GM19455 (cell line): ENCODE results near the gene PPARGC1A.
A peak's percentile ranks its signal among the peaks of the same experiment; 100 is the strongest.

Experiments used
- ATAC-seq: cut with Tn5 transposase; IDR thresholded peaks from one replicate; pipeline ENCODE4 v1.9.1; 2021; ENCODE audit not compliant: unreplicated experiment

PPARGC1A gene

DNA sequence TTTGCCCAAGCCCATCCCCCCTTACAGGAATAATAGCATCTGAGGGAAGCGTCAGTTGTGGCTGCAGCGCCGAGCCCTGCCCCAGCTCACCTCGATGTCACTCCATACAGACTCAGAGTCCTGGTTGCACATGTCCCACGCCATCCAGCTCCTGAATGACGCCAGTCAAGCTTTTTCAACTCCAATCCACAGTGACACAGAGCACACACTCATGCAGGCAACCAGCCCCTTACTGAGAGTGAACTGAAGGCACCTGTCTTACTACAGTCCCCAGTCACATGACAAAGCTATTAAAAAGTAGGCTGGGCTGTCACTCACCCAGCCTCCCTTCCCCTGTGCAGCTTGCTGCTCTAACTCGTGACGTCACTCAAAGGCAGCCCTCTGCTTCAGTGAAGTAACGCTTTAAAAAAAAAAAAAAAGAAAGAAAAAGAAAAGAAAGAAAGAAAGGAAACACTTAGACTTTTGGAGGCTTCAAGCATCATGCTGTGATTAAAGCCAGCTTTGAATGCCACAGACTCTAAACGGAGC lies at the start of gene PPARGC1A:
Gene PPARGC1A, minus strand, starts transcription at position 234 of the 528 bp plus-strand sequence. Its CDS starts 90 bp downstream, at position 144.
- no peak for ATAC-seq

DNA sequence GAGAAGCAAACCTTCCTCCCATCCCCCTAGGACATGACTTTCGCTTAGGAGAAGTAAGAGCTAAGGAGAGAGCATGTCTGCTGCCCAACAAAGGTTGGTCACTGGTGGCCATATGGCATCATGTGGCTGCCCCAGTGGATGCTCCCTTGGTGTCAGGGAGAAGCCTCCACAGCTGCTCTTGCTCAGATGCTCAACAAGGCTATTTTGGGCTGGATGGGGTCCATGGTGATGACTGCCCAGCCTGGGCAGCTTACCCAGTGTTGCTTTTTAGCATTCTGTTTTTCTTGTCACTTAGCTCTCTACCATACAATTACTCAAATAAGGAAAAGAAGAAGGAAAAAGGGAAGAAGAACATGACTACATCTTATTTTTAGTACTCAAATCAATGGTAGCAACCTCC lies 48.9 kb upstream of the PPARGC1A start:
- no peak for ATAC-seq

GRCh38 chr4:23937173-23937572 lies 47.3 kb upstream of the PPARGC1A start:
- no peak for ATAC-seq

DNA sequence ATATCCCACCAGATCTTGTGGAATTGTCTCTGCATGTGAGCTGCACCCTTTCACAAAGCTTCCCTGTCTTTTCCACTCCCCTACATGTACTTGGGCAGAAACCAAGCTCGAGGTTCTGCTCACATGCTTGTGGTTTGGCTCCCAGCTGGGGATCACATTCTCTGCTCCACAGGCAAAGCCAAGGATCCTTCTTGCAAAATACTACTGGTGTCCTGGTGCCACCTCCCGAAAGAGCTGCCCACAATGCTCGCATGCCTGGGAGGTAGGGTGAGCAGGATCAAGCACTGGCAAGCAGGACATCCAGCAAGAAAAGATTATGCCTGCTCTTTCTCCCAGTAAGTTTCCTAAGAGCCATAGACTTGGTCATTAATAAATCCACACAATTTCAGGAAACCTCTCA lies 45.1 kb upstream of the PPARGC1A start:
- ATAC-seq: no peak

- no peak for ATAC-seq
Measured at GRCh38 chr4:23934223-23934622, 44.4 kb upstream of the PPARGC1A start.

- no peak for ATAC-seq
Measured at GRCh38 chr4:23932901-23933308, 43.1 kb upstream of the PPARGC1A start.

- no peak for ATAC-seq
Measured at GRCh38 chr4:23932186-23932585, 42.3 kb upstream of the PPARGC1A start.

DNA sequence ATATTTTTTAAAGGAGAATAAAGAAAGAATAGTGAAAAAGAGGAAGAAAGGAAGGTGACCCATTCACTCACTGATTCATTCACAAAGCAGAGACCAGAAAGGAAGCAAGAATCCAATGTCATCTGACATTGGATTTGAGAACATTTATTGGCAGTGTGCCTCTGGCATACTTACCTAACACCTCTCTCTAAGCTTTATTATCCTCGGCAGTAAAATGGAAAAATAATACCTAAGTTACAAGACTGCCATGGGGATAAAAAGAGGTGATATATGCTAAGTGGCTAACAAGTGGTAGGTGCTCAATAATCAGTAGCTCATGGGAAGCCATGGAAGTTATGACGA lies 41.6 kb upstream of the PPARGC1A start:
- no peak for ATAC-seq

- ATAC-seq: no peak
Measured at GRCh38 chr4:23930750-23931488, 41.1 kb upstream of the PPARGC1A start.

- ATAC-seq: no peak
Measured at GRCh38 chr4:23929248-23929647, 39.4 kb upstream of the PPARGC1A start.

DNA sequence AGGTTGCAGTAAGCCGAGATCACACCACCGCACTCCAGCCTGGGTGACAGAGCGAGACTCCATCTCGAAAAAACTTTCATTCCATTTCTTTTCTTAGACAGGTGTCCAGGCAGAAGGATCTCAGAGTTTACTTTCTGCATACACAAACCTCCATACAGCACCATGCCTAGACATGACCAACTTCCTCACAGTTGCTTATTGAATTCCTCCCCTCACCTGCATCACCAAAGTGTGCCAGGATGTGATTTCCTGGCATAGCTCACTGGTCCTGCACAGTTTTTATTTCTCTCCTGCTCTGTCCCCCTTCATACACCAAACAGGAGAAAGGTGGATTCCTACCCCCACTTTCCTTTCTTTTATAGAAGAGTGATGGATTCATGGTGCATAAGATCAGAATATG lies 34.7 kb upstream of the PPARGC1A start:
- no peak for ATAC-seq

- no peak for ATAC-seq
Measured at GRCh38 chr4:23923840-23924239, 34.0 kb upstream of the PPARGC1A start.

DNA sequence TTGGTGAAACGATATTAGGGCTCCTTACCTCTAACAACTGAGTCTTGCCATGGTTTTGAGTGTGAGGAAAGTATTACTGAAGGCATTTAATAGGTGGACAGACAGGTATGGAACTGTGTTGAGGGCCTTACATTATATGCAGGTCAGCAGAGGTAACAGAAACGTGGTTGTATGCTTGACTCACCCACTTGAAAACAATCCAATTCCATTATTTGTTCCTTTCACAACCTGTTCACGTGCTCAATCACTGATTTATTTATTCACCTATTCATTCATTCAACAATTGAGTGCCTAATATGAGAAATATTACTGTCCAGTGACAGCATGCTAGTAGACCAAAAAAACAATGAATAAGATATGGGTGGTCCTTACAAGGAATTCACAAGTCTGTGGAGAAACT lies 33.3 kb upstream of the PPARGC1A start:
- no peak for ATAC-seq

DNA sequence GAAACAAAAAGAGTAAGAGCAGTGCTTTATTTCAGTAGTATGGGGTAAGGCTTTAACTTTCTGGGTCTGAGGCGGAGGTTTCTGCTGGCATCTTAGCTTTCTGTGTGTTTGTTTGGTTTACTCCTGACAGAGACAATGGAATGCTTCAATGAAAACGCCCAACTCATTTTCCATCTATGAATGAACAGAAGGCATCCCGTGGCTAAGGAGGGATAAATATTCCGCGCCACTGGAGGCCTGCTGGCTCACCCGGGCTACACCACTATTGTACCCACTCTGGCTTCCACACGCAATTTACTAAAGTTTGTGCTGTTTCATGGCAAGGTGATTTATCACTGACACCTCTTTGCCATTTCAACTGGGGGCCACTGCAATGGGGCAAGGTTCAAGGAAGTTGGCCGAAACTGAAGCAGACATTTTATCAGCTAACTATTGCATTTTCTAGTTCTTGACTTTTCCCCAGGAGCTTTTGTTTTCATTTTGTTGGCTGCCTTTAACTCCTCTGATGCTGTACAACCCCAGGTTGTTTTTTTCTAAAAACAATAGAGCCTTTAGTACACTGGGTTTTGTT lies 32.8 kb upstream of the PPARGC1A start:
- ATAC-seq: no peak

GRCh38 chr4:23922013-23922412 lies 32.2 kb upstream of the PPARGC1A start:
- ATAC-seq: no peak

- no peak for ATAC-seq
Measured at GRCh38 chr4:23921447-23921845, 31.6 kb upstream of the PPARGC1A start.

GRCh38 chr4:23920716-23921446 lies 31.0 kb upstream of the PPARGC1A start:
- no peak for ATAC-seq

GRCh38 chr4:23920296-23920695 lies 30.4 kb upstream of the PPARGC1A start:
- ATAC-seq: no peak

DNA sequence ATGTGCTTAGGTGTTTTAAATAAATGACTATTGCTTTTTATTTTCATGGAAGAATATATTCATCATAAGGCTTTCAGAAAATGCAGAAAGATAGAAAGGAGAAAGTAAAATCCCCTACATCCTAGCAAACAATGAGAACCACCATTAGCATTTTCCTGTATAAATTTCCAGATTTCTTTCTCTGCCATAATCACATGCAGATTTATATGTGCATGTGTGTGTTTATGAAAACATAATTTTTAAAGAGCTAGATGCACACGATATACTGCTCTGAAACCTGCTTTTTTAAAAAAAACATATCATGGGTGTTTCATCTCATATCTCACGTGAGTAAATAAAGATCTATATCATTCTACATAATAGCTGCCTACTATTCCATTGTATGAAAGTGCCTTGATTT lies 26.4 kb upstream of the PPARGC1A start:
- no peak for ATAC-seq

DNA sequence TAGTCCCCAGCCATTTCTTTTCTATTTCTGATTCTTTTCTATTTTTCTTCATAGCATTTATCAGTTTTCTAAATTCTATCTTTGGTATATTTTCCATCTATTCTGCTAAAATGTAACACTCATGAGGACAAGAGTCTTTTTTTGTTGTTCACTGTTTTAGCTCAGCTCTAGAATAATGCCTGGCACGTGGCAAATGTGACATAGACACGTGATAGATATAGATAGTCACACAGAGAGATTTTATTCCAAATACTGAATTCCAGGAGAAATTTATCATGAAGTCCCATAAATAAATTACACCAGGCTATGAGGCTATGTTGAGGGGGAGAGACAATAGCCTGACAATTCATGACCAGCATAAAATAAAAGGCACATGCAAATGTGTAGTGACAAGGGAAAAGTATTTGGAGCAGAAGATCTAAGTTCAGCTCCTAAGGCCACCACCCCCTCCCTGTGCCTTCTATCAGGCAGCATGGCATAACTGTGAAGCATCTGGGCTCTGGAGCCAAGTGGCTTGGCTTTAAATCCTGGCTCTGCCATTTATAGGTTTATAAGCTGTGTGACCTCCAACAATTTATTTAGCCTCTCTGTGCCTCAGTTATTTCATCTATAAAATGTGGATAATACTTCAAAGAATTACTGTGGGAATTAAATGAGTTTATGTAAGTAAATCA lies 25.7 kb upstream of the PPARGC1A start:
- no peak for ATAC-seq

DNA sequence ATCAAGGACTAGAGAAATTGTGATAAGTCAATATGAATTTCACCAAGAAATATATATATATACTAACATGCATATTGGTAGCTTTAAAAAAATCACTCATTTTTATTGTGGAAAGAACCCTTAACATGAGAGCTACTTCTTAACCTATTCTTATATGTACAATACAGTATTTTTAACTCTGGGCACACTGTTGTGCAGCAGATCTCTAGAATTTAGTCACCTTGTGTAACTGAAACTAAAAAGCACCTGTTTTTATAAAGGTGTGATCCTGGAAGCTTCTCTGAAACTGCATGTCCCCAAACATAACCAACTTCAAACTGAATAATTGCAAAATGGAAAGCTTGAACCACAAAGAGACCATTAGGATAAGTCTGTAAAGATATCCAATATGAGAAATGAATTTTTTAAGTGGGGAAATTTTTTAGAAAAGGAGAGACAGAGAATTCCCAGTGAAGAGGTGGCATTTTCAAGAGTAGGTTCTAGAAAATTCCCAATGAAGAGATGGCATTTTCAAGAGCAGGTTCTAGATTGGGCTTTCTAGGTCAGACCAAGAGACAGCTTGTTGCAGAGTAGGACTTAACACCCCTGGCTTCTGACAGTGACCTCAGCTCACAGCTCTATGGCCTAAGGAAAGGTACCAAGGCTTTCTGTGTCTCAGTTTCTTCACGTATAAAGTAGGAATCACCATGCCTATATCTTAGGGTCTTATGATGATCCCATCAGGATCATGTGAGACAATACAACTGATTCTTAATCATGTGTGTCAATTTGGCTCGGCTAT lies 22.0 kb upstream of the PPARGC1A start:
- ATAC-seq: peak; percentile 82
